GM12878 (cell line): ENCODE measurements around the gene NDUFS6. TPM values are rescaled to one million over a fixed set of nuclear protein-coding genes. Genes with fewer than 3 reads are reported as not detected.

Source experiments
- ATAC-seq: fragments of 200-7000 bp; cut with Tn5 transposase; 3 replicates; pipeline ENCODE4 v1.9.1; 2020; ENCODE audit warnings: mild to moderate bottlenecking, moderate library complexity
- BruUV-seq: library from RNA; stranded (reverse); fragments of 400-500 nt; replicated peaks from 2 replicates; lab custom pipeline; 2021; lab: Mats Ljungman, UMichigan
- CTCF ChIA-PET: fragments of 300-600 bp; sonication (Branson Sonifier 250); formaldehyde crosslinking; extraction: SDS; loops from one replicate; lab custom pipeline; 2021; ENCODE audit warnings: inconsistent platforms; lab: Yijun Ruan, JAX
- POLR2A ChIA-PET: fragments of 350-600 bp; formaldehyde crosslinking; extraction: SDS; loops from one replicate; lab custom pipeline; 2021; ENCODE audit warnings: inconsistent platforms; lab: Charles Lee
- RAD21 ChIA-PET: fragments of 300-600 bp; sonication (Branson Sonifier 250); formaldehyde crosslinking; loops from one replicate; lab custom pipeline; 2023; ENCODE audit warnings: antibody characterized with exemption; ENCODE audit not compliant: unreplicated experiment; lab: Charles Lee
- SMC1A ChIA-PET: fragments of 300-600 bp; sonication (Branson Sonifier 250); formaldehyde crosslinking; loops from one replicate; lab custom pipeline; 2023; ENCODE audit not compliant: unreplicated experiment, uncharacterized antibody; lab: Charles Lee
- DNase-seq: peaks from one replicate; pipeline ENCODE4 v3.0.0-alpha.2; 2011; ENCODE audit warnings: low read depth, low spot score
- FAIRE-seq: peaks from 3 replicates; lab custom pipeline; 2011; peaks lifted over from hg19 to GRCh38; lab: Jason Lieb, UNC
- H2AFZ ChIP-seq: 2 replicates; pipeline ENCODE4 v1.6.0; 2011; ENCODE audit warnings: low read depth, low read length, control low read depth; ENCODE audit not compliant: control insufficient read depth
- H3K27ac ChIP-seq: 2 replicates; pipeline ENCODE4 v1.5.1; 2011; ENCODE audit warnings: control low read depth; ENCODE audit not compliant: control insufficient read depth, insufficient read depth
- H3K27me3 ChIP-seq, 2 experiments: replicated peaks in 1 of 2; 2 replicates each; pipeline versions ENCODE4 v1.6.0 to v1.6.1; 2011; ENCODE audit warnings: low read length in 1 of 2; ENCODE audit not compliant: control insufficient read depth in 2 of 2, insufficient read depth in 2 of 2
- H3K36me3 ChIP-seq, 2 experiments: 2 replicates each; pipeline ENCODE4 v1.5.1; 2011; ENCODE audit warnings: low read length in 1 of 2; ENCODE audit not compliant: control insufficient read depth in 2 of 2, insufficient read depth in 2 of 2
- H3K4me1 ChIP-seq: 2 replicates; pipeline ENCODE4 v1.6.1; 2011; ENCODE audit warnings: mild to moderate bottlenecking, low read length, moderate library complexity, mixed read lengths; ENCODE audit not compliant: control insufficient read depth, insufficient read depth
- H3K4me2 ChIP-seq: 2 replicates; pipeline ENCODE4 v1.6.0; 2011; ENCODE audit warnings: control low read depth; ENCODE audit not compliant: control insufficient read depth, insufficient read depth
- H3K4me3 ChIP-seq: fragments of 200-600 bp; sonication (generic); 2 replicates; pipeline ENCODE4 v1.5.1; 2016
- H3K79me2 ChIP-seq: 2 replicates; pipeline ENCODE4 v1.6.0; 2011; ENCODE audit warnings: low read length; ENCODE audit not compliant: control insufficient read depth, insufficient read depth
- H3K9ac ChIP-seq: 2 replicates; pipeline ENCODE4 v1.8.0; 2011; ENCODE audit warnings: low read length, control low read depth, mixed read lengths; ENCODE audit not compliant: control insufficient read depth, insufficient read depth
- H3K9me3 ChIP-seq: replicated peaks from 3 replicates; pipeline ENCODE4 v1.5.1; 2011; ENCODE audit warnings: mild to moderate bottlenecking, low read length; ENCODE audit not compliant: control insufficient read depth, insufficient read depth
- H4K20me1 ChIP-seq: 2 replicates; pipeline ENCODE4 v1.6.0; 2011; ENCODE audit not compliant: control insufficient read depth, insufficient read depth
- IKZF1 ChIP-seq: fragments of 450-650 bp; conservative IDR thresholded peaks from 2 replicates; pipeline ENCODE4 v1.6.1; 2017; ENCODE audit warnings: antibody characterized with exemption, mild to moderate bottlenecking
- JUND ChIP-seq: IDR thresholded peaks from 2 replicates; pipeline ENCODE4 v1.6.1; 2012; ENCODE audit warnings: low read depth, mild to moderate bottlenecking, low read length, improper control_type of control experiment, moderate library complexity
- KDM1A ChIP-seq: fragments of 200-600 bp; sonication (generic); IDR thresholded peaks from 2 replicates; pipeline ENCODE4 v1.6.1; 2016; ENCODE audit warnings: borderline replicate concordance
- NFYA ChIP-seq: IDR thresholded peaks from 2 replicates; pipeline ENCODE4 v1.6.1; 2011; ENCODE audit warnings: low read depth, mild to moderate bottlenecking, low read length, improper control_type of control experiment, borderline replicate concordance
- PML ChIP-seq: IDR thresholded peaks from 2 replicates; pipeline ENCODE4 v1.6.1; 2012; ENCODE audit warnings: low read length, inconsistent platforms
- POLR2AphosphoS2 ChIP-seq: IDR thresholded peaks from 2 replicates; pipeline ENCODE4 v1.6.1; 2011; ENCODE audit warnings: low read depth, mild to moderate bottlenecking, low read length, improper control_type of control experiment, moderate library complexity
- RB1 ChIP-seq: fragments of 450-650 bp; formaldehyde crosslinking; IDR thresholded peaks from 2 replicates; pipeline ENCODE4 v1.6.1; 2017; ENCODE audit warnings: mild to moderate bottlenecking, borderline replicate concordance
- SPI1 ChIP-seq: IDR thresholded peaks from 2 replicates; pipeline ENCODE4 v1.6.1; 2011; ENCODE audit warnings: low read depth, mild to moderate bottlenecking, low read length, moderate library complexity, borderline replicate concordance; ENCODE audit not compliant: insufficient read depth
- WGBS: methylation state at CpG from one replicate; pipeline ENCODE4 v1.1.6; 2016; ENCODE audit warnings: low lambda C conversion rate; ENCODE audit not compliant: insufficient replicate concordance, insufficient coverage; ENCODE audit errors: missing lambda C conversion rate; 5-methylcytosine and 5-hydroxymethylcytosine counted together
- in situ Hi-C: fragments of 300-500 bp; cut with MboI; formaldehyde crosslinking; loops from 9 replicates; pipeline ENCODE4 v1.14.3; 2018; ENCODE audit warnings: mixed read lengths
- intact Hi-C: fragments of 100-400 bp; cut with micrococcal nuclease; formaldehyde crosslinking; loops from one replicate; pipeline ENCODE4 v1.14.2; 2022; ENCODE audit not compliant: unreplicated experiment
- polyA plus RNA-seq, 11 experiments: library from polyadenylated mRNA; depleted of rRNA in 4 of 11; unstranded in 6 of 11; stranded (reverse) in 5 of 11; fragments of >200 nt; fragmentation: Nextera tagmentation in 4 of 11; fragmentation: Illumina TruSeq in 1 of 11; extraction: Ambion mirVana in 4 of 11; extraction: Trizol in 1 of 11; gene quantifications; 1 replicate in 1 of 11; 2 replicates in 10 of 11; pipeline versions ENCODE4 v1.2.1 to v1.2.3, GENCODE V29; 2011 to 2016; ENCODE audit warnings: inconsistent platforms in 2 of 11, missing spikeins in 2 of 11, low read depth in 1 of 11
- total RNA-seq, 4 experiments: library from RNA; depleted of rRNA in 3 of 4; stranded (reverse); fragments of >200 nt in 3 of 4; fragmentation: Illumina TruSeq in 1 of 4; extraction: Trizol in 1 of 4; gene quantifications; 2 replicates each; pipeline versions ENCODE4 v1.2.1 to v1.2.3, GENCODE V29; 2013 to 2021
- TF ChIP-seq, protein P1 (sequence below): IDR thresholded peaks from 2 replicates; pipeline ENCODE4 v1.6.1; 2011; ENCODE audit warnings: mild to moderate bottlenecking, low read depth, low read length, moderate library complexity; ENCODE audit not compliant: insufficient replicate concordance
- TF ChIP-seq, protein P2 (sequence below): fragments of 450-650 bp; conservative IDR thresholded peaks from 2 replicates; pipeline ENCODE4 v1.6.1; 2017; ENCODE audit warnings: mild to moderate bottlenecking, moderate library complexity

NDUFS6 gene
- total and polyA plus RNA-seq, 10 of the 15 experiments (the other 5 are each of a cell fraction or from before 2014, with no cell fraction given) = 20.7 to 213 (median 58.3) TPM

DNA sequence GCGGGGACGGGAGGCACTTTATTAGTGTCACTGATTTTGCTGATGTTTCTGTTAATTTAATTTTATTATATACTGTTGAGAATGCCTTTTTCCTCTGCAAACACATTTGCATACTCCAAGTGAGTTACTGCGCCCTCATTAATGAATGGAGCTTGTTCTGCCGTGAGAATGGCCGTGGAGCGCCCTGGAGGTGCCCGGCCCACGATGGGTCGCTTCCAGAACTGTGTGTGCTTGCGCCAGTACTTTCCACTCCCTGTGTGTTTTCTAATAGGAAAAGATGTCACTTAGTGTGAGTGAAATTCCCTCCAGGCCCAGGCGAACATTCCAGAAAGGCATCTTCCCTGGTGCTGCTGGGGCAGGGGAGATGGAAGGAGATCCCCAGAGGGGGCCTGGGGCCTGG is 30.1 kb downstream of the NDUFS6 start:
- DNase-seq (no peak), ATAC-seq (no peak), FAIRE-seq (no peak)
- WGBS = 91% methylated on average over 11 of the region's 11 CpGs
- no peaks in the 10 kb centered on the region for H3K79me2 ChIP-seq
- ChIA-PET POLR2A (no interaction called here), CTCF (no interaction called here), RAD21 (no interaction called here), SMC1A (no interaction called here)
- peaks cover 0 to under 1% of the 10 kb centered on the region in 2 experiments; a peak in 2 of 4 replicates for H3K36me3 ChIP-seq
- in situ Hi-C loops = no loop called here
- no peak overlapping the region for H3K4me3 ChIP-seq
- H2AFZ ChIP-seq = no peak overlapping the region
- no peaks in the 10 kb centered on the region for H3K4me1 ChIP-seq
- no peaks in the 10 kb centered on the region for H3K9me3 ChIP-seq
- H3K9ac ChIP-seq = no peak overlapping the region
- H3K4me2 ChIP-seq = no peak overlapping the region
- H4K20me1 ChIP-seq = no peaks in the 10 kb centered on the region
- intact Hi-C loops = no loop called here
- H3K27ac ChIP-seq = no peak overlapping the region
- BruUV-seq = no TSS peak
- H3K27me3 ChIP-seq = no peaks in the 10 kb centered on the region
- TF ChIP-seq JUND = no peak

- RAD21 ChIA-PET = no interaction called here
- in situ Hi-C loops = no loop called here
- no peaks in the 10 kb centered on the region for H3K27me3 ChIP-seq
- H2AFZ ChIP-seq = no peak overlapping the region
- DNase-seq (no peak), ATAC-seq (no peak), FAIRE-seq (no peak)
- no peaks in the 10 kb centered on the region for H3K79me2 ChIP-seq
- intact Hi-C loops = no loop called here
- no peaks in the 10 kb centered on the region for H3K9me3 ChIP-seq
- CTCF ChIA-PET = no interaction called here
- no peaks in the 10 kb centered on the region for H4K20me1 ChIP-seq
- BruUV-seq = no TSS peak
- H3K9ac ChIP-seq = no peak overlapping the region
- H3K4me2 ChIP-seq = no peak overlapping the region
- WGBS = 60% methylated on average over 12 of the region's 14 CpGs
- H3K27ac ChIP-seq = no peak overlapping the region
- SMC1A ChIA-PET = no interaction called here
- H3K4me1 ChIP-seq = no peaks in the 10 kb centered on the region
- POLR2A ChIA-PET = no interaction called here
- TF ChIP-seq, protein P1, sequence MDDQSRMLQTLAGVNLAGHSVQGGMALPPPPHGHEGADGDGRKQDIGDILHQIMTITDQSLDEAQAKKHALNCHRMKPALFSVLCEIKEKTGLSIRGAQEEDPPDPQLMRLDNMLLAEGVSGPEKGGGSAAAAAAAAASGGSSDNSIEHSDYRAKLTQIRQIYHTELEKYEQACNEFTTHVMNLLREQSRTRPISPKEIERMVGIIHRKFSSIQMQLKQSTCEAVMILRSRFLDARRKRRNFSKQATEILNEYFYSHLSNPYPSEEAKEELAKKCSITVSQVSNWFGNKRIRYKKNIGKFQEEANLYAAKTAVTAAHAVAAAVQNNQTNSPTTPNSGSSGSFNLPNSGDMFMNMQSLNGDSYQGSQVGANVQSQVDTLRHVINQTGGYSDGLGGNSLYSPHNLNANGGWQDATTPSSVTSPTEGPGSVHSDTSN = no peak
- TF ChIP-seq POLR2AphosphoS2 (no peak), KDM1A (no peak), SPI1 (no peak), NFYA (no peak), IKZF1 (no peak), RB1 (no peak), PML (no peak)
- TF ChIP-seq, protein P2, sequence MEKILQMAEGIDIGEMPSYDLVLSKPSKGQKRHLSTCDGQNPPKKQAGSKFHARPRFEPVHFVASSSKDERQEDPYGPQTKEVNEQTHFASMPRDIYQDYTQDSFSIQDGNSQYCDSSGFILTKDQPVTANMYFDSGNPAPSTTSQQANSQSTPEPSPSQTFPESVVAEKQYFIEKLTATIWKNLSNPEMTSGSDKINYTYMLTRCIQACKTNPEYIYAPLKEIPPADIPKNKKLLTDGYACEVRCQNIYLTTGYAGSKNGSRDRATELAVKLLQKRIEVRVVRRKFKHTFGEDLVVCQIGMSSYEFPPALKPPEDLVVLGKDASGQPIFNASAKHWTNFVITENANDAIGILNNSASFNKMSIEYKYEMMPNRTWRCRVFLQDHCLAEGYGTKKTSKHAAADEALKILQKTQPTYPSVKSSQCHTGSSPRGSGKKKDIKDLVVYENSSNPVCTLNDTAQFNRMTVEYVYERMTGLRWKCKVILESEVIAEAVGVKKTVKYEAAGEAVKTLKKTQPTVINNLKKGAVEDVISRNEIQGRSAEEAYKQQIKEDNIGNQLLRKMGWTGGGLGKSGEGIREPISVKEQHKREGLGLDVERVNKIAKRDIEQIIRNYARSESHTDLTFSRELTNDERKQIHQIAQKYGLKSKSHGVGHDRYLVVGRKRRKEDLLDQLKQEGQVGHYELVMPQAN = no peak
- H3K4me3 ChIP-seq = no peak overlapping the region
- no peaks in the 10 kb centered on the region; a peak in 1 of 4 replicates for H3K36me3 ChIP-seq
These were observed 30.6 kb downstream of the NDUFS6 start for GRCh38 chr5:1831677-1832313.
